Medulla oblongata (tissue), 1 donor: ENCODE results near the gene IL10RB.
"Not testable (repeated sequence)": the region's sequence is repeated elsewhere in the genome, so short reads cannot be mapped to it uniquely, and the experiment has no call there.

Source experiments
- DNase-seq: peaks from one replicate; pipeline ENCODE4 v3.0.0-alpha.2; 2015; ENCODE audit errors: extremely low spot score

The IL10RB gene

DNA sequence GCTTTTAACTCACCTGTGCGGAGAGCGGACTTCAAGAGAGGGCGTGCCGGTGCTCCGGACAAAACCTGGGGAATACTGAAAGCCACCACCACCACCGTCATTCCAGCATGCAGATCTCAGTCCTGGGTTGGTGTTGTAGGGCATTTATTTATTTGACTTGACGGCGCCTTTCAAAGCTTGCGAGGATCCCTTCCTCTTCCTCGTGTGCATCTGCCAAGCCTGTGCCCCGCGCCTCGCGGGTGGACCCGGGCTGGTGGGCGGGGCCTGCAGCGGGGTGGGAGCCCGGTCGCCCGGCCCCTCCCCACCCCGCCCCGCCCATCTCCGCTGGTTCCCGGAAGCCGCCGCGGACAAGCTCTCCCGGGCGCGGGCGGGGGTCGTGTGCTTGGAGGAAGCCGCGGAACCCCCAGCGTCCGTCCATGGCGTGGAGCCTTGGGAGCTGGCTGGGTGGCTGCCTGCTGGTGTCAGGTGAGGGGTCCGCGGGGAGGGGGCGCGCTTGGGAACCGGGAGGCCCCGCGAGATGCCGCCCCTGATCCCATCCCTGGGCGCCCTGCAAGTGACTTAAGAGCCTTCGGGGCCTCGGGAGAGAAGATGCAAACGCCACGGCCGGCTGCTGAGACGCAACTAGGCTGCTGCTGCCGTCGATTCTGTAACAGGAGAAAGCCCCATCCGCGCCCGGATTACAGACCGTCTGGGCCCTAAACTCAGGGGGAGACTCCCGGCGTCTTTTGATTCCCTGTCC, at the start of gene IL10RB:
Gene IL10RB (plus strand): TSS at position 318 of the 739 bp plus-strand sequence. CDS start 99 bp downstream, at position 417.
- DNase-seq: peak; percentile 81

GRCh38 chr21:33217138-33217520, 49.0 kb upstream of the IL10RB start:
- DNase-seq: no peak

DNA sequence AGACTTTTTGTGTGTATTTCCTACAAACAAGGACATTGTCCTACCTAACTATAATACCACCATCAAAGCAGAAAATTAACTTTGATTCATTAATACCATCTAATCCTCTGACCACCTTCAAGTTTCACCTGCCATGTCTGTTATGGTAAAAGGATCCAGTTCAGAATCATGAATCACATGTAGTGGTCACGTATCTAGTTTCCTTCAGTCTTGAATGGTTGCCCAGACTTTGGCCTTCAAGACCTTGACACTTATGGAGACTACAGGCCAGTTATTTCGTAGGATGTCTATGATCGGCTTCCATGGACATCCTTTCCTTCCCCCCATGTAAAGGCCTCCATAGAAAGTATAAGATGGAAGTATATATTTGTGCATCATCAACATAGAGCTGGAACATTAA, 46.9 kb upstream of the IL10RB start:
- no peak for DNase-seq

- DNase-seq: no peak
Measured at GRCh38 chr21:33219954-33220353, 46.2 kb upstream of the IL10RB start.

DNA sequence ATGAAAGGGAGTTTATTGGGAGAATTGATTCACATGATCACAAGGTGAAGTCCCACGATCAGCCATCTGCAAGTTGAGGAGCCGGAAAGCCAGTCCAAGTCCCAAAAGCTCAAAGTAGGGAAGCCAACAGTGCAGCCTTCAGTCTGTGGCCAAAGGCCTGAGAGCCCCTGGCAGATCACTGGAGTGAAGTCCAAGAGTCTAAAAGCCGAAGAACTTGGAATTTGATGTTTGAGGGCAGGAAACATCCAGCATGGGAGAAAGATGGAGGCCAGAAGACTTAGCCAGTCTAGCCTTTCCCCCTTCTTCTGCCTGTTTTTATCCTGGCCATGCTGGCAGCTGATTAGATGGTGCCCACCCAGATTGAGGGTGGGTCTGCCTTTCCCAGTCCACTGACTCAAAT, 40.8 kb upstream of the IL10RB start:
- DNase-seq: not testable (repeated sequence)

DNA sequence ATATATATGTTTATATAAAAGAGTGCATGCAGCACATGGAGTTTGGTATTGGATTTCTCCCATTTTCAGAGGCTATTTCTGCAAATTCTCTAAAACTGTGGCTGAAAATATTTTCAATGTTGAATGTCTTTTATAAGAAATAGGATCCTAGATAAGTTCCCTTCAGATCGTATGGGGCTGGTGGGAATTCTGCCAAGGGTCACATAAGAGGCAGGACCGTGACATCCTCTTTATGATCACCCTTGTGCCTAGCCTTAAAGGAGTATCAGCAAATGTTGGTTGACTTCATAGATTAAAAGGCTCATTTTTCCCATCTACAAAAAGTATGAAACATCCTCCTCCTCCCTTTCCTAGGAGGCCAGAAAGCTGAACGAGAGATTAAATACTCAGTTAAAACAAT, 37.7 kb upstream of the IL10RB start:
- DNase-seq: no peak

- DNase-seq: no peak
Measured at GRCh38 chr21:33229099-33229783, 36.9 kb upstream of the IL10RB start.

DNA sequence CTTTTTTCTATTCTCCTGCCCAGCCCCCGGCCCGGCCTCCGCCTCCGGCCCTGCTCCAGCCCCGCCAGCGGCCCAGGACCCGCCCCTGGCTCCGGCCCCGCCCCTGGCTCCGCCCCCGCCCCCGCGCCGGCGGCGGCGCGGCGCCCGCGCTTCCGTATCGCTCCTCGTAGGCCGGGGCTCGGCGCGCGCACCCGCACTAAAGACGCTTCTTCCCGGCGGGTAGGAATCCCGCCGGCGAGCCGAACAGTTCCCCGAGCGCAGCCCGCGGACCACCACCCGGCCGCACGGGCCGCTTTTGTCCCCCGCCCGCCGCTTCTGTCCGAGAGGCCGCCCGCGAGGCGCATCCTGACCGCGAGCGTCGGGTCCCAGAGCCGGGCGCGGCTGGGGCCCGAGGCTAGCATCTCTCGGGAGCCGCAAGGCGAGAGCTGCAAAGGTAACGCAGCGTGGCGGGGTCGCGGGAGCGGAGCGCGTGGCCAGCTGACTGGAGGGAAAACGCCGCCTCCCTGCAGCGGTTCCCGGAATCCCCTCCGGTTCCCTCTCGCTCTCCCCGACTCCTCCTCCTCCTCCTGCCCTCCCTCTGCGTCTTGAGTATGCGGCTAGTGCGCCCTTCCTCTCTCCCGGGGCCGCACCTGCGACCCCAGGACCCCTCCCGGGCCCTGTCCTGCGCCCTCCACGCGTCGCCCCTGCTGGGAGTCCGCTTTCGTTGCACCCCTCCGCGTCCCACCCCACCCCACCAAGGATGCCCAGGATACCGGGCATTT, 36.2 kb upstream of the IL10RB start, which contains the start of gene IFNAR2:
Gene IFNAR2 (plus strand): TSS at position 155 of the 761 bp plus-strand sequence. CDS start 11,985 bp downstream, outside the sequence.
- peak; percentile 68 for DNase-seq

- peak; percentile 66 for DNase-seq
Measured at GRCh38 chr21:33230545-33231324, 35.4 kb upstream of the IL10RB start.

DNA sequence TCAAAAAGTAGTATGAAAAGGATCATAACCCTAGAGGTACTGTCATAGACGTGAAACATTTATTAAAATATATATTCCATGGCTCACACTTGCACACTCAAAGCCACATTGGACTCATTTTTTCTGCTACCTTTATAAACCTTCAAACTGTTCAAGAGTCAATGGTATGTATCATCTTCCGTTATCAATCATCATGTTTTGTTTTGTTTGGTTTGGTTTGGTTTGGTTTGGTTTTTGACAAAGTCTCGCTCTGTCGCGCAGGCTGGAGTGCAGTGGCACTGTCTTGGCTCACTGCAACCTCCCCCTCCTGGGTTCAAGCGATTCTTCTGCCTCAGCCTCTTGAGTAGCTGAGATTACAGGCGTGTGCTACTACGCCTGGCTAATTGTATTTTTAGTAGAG, 34.6 kb upstream of the IL10RB start:
- no peak for DNase-seq

DNA sequence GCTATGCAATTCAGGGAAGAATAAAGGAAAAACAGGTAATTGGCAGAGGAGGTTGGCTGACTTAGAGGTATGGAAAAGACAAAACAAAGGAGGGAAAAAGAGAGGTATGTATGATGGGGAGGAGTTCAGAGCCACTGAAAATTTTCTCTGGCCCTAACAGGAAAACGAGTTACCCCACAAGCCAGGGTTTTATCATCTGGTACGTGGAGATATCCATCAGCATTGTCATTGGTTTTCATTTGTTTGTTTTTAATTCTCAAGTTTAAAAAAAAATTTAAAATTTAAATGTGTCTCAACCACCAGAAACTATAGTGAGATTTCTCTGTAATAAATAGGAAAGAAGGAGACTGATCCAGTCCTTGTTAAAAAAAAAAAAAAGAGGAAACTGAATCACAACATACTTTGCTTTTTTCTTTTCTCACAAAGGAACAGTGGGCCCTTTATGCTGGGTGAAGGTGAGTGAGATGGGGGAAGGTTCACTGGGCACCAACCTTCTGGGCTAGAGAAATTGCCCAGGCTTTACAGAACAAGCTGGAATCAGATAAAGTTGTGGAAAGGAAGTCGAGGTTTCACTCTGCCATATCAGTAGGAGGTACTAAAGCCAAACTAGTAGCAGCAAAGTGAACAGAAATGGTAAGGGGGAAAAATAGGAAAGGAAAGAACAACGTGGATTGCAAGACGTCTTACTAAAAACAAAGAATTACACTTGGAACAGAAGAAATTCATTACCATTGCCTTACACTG, 33.7 kb upstream of the IL10RB start:
- peak; percentile 48 for DNase-seq

DNA sequence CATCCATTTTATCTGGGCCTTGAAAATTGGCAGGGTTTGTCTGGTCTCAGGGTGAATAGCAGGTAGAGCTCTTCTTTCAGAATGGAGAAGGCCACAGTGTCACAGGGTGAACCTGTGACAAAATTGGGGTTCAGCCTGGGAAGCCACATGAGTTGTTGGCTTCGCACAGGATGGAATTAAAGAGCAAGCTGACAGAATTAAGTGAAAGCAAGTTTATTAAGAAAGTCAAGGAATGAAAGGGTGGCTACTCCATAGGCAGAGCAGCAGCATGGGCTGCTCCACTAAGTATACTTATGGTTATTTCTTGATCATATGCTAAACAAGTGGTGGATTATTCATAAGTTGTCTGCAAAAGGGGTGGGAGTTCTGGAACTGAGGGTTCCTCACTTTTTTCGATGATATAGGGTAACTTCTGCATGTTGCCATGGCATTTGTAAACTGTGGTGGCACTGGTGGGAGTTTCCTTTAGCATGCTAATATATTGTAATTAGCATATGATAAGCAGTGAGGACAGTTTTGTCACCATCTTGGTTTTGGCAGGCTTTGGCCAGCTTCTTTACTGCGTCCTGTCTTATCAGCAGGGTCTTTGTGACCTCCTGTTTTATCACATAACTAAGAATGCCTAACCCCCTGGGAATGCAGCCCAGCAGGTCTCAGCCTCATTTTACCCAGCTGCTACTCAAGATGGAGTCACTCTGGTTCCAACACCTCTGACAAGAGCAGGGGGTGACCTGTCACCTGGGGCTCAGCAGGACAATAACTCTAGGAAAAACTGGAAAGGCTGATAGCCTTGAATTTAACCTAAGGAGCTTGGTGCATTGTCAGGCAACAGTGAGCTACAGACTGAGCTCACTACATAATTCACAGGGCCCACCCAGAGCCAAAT, 31.3 kb upstream of the IL10RB start:
- no peak for DNase-seq

GRCh38 chr21:33236013-33236686, 30.0 kb upstream of the IL10RB start:
- no peak for DNase-seq

DNA sequence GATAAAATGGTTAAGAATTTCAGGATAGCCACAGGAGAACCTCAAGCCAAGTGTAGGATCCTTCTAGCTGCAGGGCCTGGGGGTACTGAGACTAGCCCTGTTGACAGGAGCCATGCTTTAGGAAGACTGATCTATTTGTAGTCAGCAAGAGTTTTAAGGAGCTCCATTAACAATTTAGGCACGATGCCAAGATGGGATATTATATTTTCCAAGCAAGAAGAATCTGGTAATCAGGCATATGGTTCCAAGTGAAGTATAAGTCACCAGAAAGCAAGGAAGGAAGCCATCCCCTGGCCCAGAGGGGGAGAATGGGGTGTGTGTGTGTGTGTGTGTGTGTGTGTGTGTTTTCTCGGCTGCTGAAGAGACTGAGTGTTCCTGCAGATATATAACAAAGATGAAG, 29.4 kb upstream of the IL10RB start:
- no peak for DNase-seq

GRCh38 chr21:33237486-33237885, 28.7 kb upstream of the IL10RB start:
- no peak for DNase-seq

DNA sequence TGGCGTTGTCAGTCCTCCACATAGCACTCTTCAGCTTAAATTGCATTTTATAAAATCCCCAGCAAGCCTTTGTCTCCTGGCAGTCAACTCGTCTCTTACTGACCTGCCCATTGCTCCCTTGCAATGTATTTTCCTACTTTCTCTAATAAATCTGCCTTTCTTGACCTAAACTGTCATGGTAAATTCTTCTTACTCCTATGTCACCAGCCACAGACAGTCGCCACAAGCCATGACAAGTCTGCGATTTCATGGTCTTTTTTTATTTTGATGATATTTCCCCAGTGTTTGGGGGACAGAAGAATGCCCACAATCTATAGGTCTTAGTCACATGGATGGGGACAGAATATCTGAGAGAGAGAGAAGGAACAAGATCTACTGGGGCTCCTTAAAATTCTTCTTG, 28.0 kb upstream of the IL10RB start:
- DNase-seq: no peak

DNA sequence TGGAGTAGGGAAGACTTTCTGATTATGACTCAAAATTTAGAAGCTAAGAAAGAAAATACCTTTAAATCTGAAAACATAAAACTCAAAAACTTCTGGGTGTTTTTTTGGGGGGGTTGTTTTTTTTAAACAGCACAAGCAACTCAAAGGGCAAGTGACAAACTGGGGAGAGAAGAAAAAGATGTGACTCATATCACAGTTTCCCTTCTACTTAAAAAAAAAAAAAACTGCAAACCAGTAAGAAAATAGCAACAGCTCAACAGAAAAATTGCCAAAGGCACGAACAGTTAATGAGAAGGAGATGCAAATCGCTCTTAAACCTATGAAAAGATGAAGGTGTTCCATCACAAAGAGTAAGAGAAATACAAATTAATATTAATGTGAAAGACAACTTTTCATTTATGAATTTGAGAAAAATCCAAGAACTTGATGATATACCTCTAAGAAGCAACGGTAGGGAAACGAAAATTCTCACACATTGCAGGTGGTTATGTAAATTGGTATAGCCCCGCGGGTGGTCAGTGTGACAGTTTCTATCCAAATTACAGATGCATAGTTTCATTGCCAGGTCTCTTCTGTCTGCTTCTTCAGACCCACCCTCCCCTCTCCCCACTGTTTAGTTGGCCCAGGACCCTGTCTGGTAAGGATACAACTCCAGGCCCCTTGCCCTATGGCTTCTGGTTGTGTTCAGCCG, 27.5 kb upstream of the IL10RB start:
- no peak for DNase-seq

DNA sequence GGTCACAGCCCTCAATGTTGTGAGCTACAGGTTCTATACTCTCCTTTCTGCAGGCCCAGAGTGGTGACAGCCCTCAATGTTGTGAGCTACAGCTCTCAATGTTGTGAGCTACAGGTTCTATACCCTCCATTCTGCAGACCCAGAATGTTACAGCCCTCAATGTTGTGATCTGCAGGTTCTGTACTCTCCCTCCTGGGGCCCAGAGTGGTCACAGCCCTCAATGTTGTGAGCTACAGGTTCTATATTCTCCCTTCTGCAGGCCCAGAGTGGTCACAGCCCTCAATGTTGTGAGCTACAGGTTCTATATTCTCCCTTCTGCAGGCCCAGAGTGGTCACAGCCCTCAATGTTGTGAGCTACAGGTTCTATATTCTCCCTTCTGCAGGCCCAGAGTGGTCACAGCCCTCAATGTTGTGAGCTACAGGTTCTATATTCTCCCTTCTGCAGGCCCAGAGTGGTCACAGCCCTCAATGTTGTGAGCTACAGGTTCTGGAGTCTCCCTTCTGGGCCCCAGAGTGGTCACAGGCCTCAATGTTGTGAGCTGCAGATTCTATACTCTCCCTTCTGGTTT, 26.5 kb upstream of the IL10RB start:
- not testable (repeated sequence) for DNase-seq
